GM19240 (cell line): ENCODE results near the gene PKN3.
"Not testable (repeated sequence)": the region's sequence is repeated elsewhere in the genome, so short reads cannot be mapped to it uniquely, and the experiment has no call there.

Experiments
- DNase-seq: peaks from one replicate; pipeline ENCODE4 v3.0.0; 2011; ENCODE audit warnings: low spot score; ENCODE audit not compliant: insufficient read length

PKN3 gene

GRCh38 chr9:128702445-128702948 is at the start of gene PKN3:
Gene PKN3 (plus strand): TSS chr9:128702503. CDS start chr9:128702916, 413 bp downstream.
- DNase-seq: peak; percentile 92

GRCh38 chr9:128653908-128654307 is 48.4 kb upstream of the PKN3 start:
- no peak for DNase-seq

GRCh38 chr9:128654481-128654880 is 47.8 kb upstream of the PKN3 start:
- no peak for DNase-seq

- peak; percentile 75 for DNase-seq
Measured at GRCh38 chr9:128656416-128657343, 45.6 kb upstream of the PKN3 start, which contains the start of gene DYNC2I2. Gene DYNC2I2 (minus strand): TSS chr9:128656847. CDS start chr9:128656726, 121 bp downstream.

- DNase-seq: no peak
Measured at GRCh38 chr9:128657344-128657704, 45.0 kb upstream of the PKN3 start.

- no peak for DNase-seq
Measured at GRCh38 chr9:128657796-128658195, 44.5 kb upstream of the PKN3 start.

GRCh38 chr9:128666481-128666941 is 35.8 kb upstream of the PKN3 start:
- DNase-seq: not testable (repeated sequence)

GRCh38 chr9:128669786-128670185 is 32.5 kb upstream of the PKN3 start:
- DNase-seq: no peak

- no peak for DNase-seq
Measured at GRCh38 chr9:128675382-128675781, 26.9 kb upstream of the PKN3 start.

- DNase-seq: no peak
Measured at GRCh38 chr9:128677794-128678193, 24.5 kb upstream of the PKN3 start.

GRCh38 chr9:128683340-128684064 is 18.8 kb upstream of the PKN3 start:
- DNase-seq: no peak

- no peak for DNase-seq
Measured at GRCh38 chr9:128684065-128684324, 18.3 kb upstream of the PKN3 start.

- DNase-seq: peak; percentile 73
Measured at GRCh38 chr9:128684325-128685199, 17.7 kb upstream of the PKN3 start.

- DNase-seq: no peak
Measured at GRCh38 chr9:128685636-128686489, 16.4 kb upstream of the PKN3 start.

GRCh38 chr9:128687453-128687852 is 14.8 kb upstream of the PKN3 start:
- DNase-seq: no peak

- peak; percentile 96 for DNase-seq
Measured at GRCh38 chr9:128688501-128689292, 13.6 kb upstream of the PKN3 start, which contains the start of gene SET. Gene SET (plus strand): TSS chr9:128689222. CDS start chr9:128689583, 361 bp downstream.

- DNase-seq: no peak
Measured at GRCh38 chr9:128689293-128689774, 13.0 kb upstream of the PKN3 start.

GRCh38 chr9:128689820-128690683 is 12.3 kb upstream of the PKN3 start:
- DNase-seq: no peak
